GM23338 (cell line): ENCODE data around the gene ALDH1A2. TPM values are rescaled to one million over a fixed set of nuclear protein-coding genes. Genes with fewer than 3 reads are reported as not detected.

Source experiments
- ATAC-seq: fragments of 200-7000 bp; cut with Tn5 transposase; 3 replicates; pipeline ENCODE4 v1.9.1; 2020
- DNase-seq: peaks from one replicate; pipeline ENCODE4 v3.0.0-alpha.2; 2015; ENCODE audit warnings: low spot score
- H2AFZ ChIP-seq: fragments of 200-600 bp; sonication (generic); 2 replicates; pipeline ENCODE4 v1.8.0; 2016; ENCODE audit warnings: antibody characterized with exemption, mild to moderate bottlenecking, moderate library complexity
- H3F3A ChIP-seq: fragments of 200-600 bp; sonication (generic); replicated peaks from 2 replicates; pipeline ENCODE4 v1.8.0; 2017; ENCODE audit warnings: antibody characterized with exemption, mixed run types, low read depth
- H3K27ac ChIP-seq: fragments of 200-600 bp; sonication (generic); 2 replicates; pipeline ENCODE4 v1.6.1; 2016; ENCODE audit warnings: low read depth
- H3K27me3 ChIP-seq: fragments of 200-600 bp; sonication (generic); 2 replicates; pipeline ENCODE4 v1.8.0; 2016; ENCODE audit warnings: mild to moderate bottlenecking, mixed run types, moderate library complexity; ENCODE audit not compliant: insufficient read depth
- H3K36me3 ChIP-seq: fragments of 200-600 bp; sonication (generic); 2 replicates; pipeline ENCODE4 v1.8.0; 2016; ENCODE audit warnings: mild to moderate bottlenecking; ENCODE audit not compliant: insufficient read depth
- H3K4me1 ChIP-seq: fragments of 200-600 bp; sonication (generic); 2 replicates; pipeline ENCODE4 v1.8.0; 2016; ENCODE audit warnings: mild to moderate bottlenecking, moderate library complexity; ENCODE audit not compliant: insufficient read depth
- H3K4me2 ChIP-seq: fragments of 200-600 bp; sonication (generic); 2 replicates; pipeline ENCODE4 v1.7.1; 2017; ENCODE audit warnings: mixed run types
- H3K4me3 ChIP-seq: fragments of 200-600 bp; sonication (generic); 2 replicates; pipeline ENCODE4 v1.6.1; 2016; ENCODE audit warnings: mixed run types
- H3K79me2 ChIP-seq: fragments of 200-600 bp; sonication (generic); replicated peaks from 2 replicates; pipeline ENCODE4 v1.8.0; 2017; ENCODE audit warnings: mild to moderate bottlenecking; ENCODE audit not compliant: insufficient read depth
- H3K9me2 ChIP-seq: fragments of 200-600 bp; sonication (generic); 2 replicates; pipeline ENCODE4 v1.8.0; 2017; ENCODE audit not compliant: insufficient read depth
- H4K20me1 ChIP-seq: fragments of 200-600 bp; sonication (generic); replicated peaks from 2 replicates; pipeline ENCODE4 v1.8.0; 2017; ENCODE audit warnings: mild to moderate bottlenecking; ENCODE audit not compliant: insufficient read depth
- H3K27ac Mint-ChIP-seq: 2 replicates; pipeline ENCODE4 v1.8.0; 2020; ENCODE audit warnings: inconsistent platforms, mild to moderate bottlenecking, moderate library complexity, mixed read lengths
- H3K27me3 Mint-ChIP-seq: 3 replicates; pipeline ENCODE4 v1.8.0; 2022; ENCODE audit warnings: low read depth, mild to moderate bottlenecking, moderate library complexity, mixed read lengths, inconsistent platforms; ENCODE audit not compliant: insufficient read depth, poor library complexity
- H3K36me3 Mint-ChIP-seq: 3 replicates; pipeline ENCODE4 v1.8.0; 2021; ENCODE audit warnings: low read depth, mild to moderate bottlenecking, inconsistent platforms, moderate library complexity, mixed read lengths
- H3K4me1 Mint-ChIP-seq: 3 replicates; pipeline ENCODE4 v1.8.0; 2020; ENCODE audit warnings: mild to moderate bottlenecking, inconsistent platforms, mixed read lengths
- H3K4me3 Mint-ChIP-seq: 3 replicates; pipeline ENCODE4 v1.8.0; 2021; ENCODE audit warnings: moderate library complexity, mild to moderate bottlenecking, inconsistent platforms, mixed read lengths
- H3K9me3 Mint-ChIP-seq: 3 replicates; pipeline ENCODE4 v1.8.0; 2020; ENCODE audit warnings: moderate library complexity, mild to moderate bottlenecking, inconsistent platforms, mixed read lengths
- CREB1 ChIP-seq: fragments of 250-450 bp; sonication (Bioruptor Pico); IDR thresholded peaks from 2 replicates; pipeline ENCODE4 v1.5.0; 2020; ENCODE audit warnings: low read depth, mild to moderate bottlenecking, moderate library complexity
- CTCF ChIP-seq, 2 experiments: fragments of 200-600 bp in 1 of 2; sonication (generic) in 1 of 2; conservative IDR thresholded peaks; 2 replicates each; pipeline versions ENCODE4 v1.5.1 to v1.6.1; 2016 to 2017; ENCODE audit warnings: antibody characterized with exemption in 2 of 2, low read depth in 2 of 2, mild to moderate bottlenecking in 2 of 2, moderate library complexity in 1 of 2
- EZH2 ChIP-seq: fragments of 200-600 bp; sonication (generic); IDR thresholded peaks from one replicate; pipeline ENCODE4 v1.8.0; 2017; ENCODE audit warnings: antibody characterized with exemption, mild to moderate bottlenecking, low read depth; ENCODE audit not compliant: unreplicated experiment
- EZH2phosphoT487 ChIP-seq: fragments of 200-600 bp; sonication (generic); IDR thresholded peaks from one replicate; pipeline ENCODE4 v1.8.1; 2018; ENCODE audit warnings: antibody characterized with exemption; ENCODE audit not compliant: unreplicated experiment
- JUNB ChIP-seq: IDR thresholded peaks from one replicate; pipeline ENCODE4 v1.6.1; 2016; ENCODE audit warnings: antibody characterized with exemption; ENCODE audit not compliant: unreplicated experiment
- POLR2AphosphoS5 ChIP-seq: IDR thresholded peaks from 2 replicates; pipeline ENCODE4 v1.6.1; 2016; ENCODE audit warnings: antibody characterized with exemption, low read depth
- REST ChIP-seq: IDR thresholded peaks from one replicate; pipeline ENCODE4 v1.6.1; 2018; ENCODE audit warnings: antibody characterized with exemption; ENCODE audit not compliant: unreplicated experiment
- STAT1 ChIP-seq: IDR thresholded peaks from one replicate; pipeline ENCODE4 v1.6.1; 2016; ENCODE audit warnings: antibody characterized with exemption; ENCODE audit not compliant: unreplicated experiment
- ZNF114 ChIP-seq: fragments of 250-450 bp; sonication (Bioruptor Pico); IDR thresholded peaks from 2 replicates; pipeline ENCODE4 v1.5.0; 2020; ENCODE audit warnings: mild to moderate bottlenecking, moderate library complexity
- ZNF331 ChIP-seq: fragments of 250-450 bp; sonication (Bioruptor Pico); IDR thresholded peaks from 2 replicates; pipeline ENCODE4 v1.5.0; 2020; ENCODE audit warnings: low read depth, mild to moderate bottlenecking, moderate library complexity
- ZNF462 ChIP-seq: fragments of 250-450 bp; sonication (Bioruptor Pico); IDR thresholded peaks from 2 replicates; pipeline ENCODE4 v1.5.0; 2020; ENCODE audit warnings: mild to moderate bottlenecking, moderate library complexity
- polyA plus RNA-seq: library from polyadenylated mRNA; unstranded; fragments of >200 nt; fragmentation: Nextera tagmentation; extraction: Ambion mirVana; gene quantifications from 2 replicates; pipeline ENCODE4 v1.2.1, GENCODE V29; 2016
- total RNA-seq: library from RNA; depleted of rRNA; stranded (reverse); fragments of >200 nt; shearing (Covaris generic); gene quantifications from 2 replicates; pipeline ENCODE4 v1.2.3, GENCODE V29; 2014

The ALDH1A2 gene
- total and polyA plus RNA-seq, 2 experiments from 2014 or later: 0.80 TPM; not detected in 1

GRCh38 chr15:58042006-58042405 lies 23.5 kb downstream of the ALDH1A2 start:
- Mint-ChIP-seq H3K36me3 (no peaks in the 10 kb centered on the region), H3K4me3 (no peak overlapping the region), H3K27ac (no peak overlapping the region), H3K4me1 (peaks cover 14% of the 10 kb centered on the region), H3K9me3 (no peaks in the 10 kb centered on the region), H3K27me3 (no peaks in the 10 kb centered on the region)
- no peaks in the 10 kb centered on the region for H3K79me2 ChIP-seq
- no peak overlapping the region for H2AFZ ChIP-seq
- H3K27me3 ChIP-seq: peaks cover 4% of the 10 kb centered on the region; the same call in 1 of the 2 replicates
- DNase-seq (no peak), ATAC-seq (no peak)
- no peak overlapping the region for H3K4me2 ChIP-seq
- TF ChIP-seq JUNB (no peak), CREB1 (no peak), POLR2AphosphoS5 (no peak)
- H3K4me3 ChIP-seq: no peak overlapping the region
- no peaks in the 10 kb centered on the region; the same call in 1 of the 2 replicates for H3K9me2 ChIP-seq
- no peaks in the 10 kb centered on the region for H3F3A ChIP-seq
- no peaks in the 10 kb centered on the region for H4K20me1 ChIP-seq
- peaks cover 9% of the 10 kb centered on the region for H3K4me1 ChIP-seq
- H3K36me3 ChIP-seq: no peaks in the 10 kb centered on the region
- H3K27ac ChIP-seq: no peak overlapping the region

GRCh38 chr15:58040150-58040549 lies 25.4 kb downstream of the ALDH1A2 start:
- Histone ChIP-seq H3K27me3 (no peaks in the 10 kb centered on the region), H3F3A (no peaks in the 10 kb centered on the region), H3K36me3 (no peaks in the 10 kb centered on the region), H4K20me1 (no peaks in the 10 kb centered on the region), H3K27ac (no peak overlapping the region), H3K79me2 (no peaks in the 10 kb centered on the region), H3K4me1 (peaks cover 9% of the 10 kb centered on the region), H3K4me2 (no peak overlapping the region), H3K4me3 (no peak overlapping the region), H2AFZ (no peak overlapping the region), H3K9me2 (no peaks in the 10 kb centered on the region)
- ATAC-seq: no peak
- Mint-ChIP-seq H3K36me3 (no peaks in the 10 kb centered on the region), H3K27ac (no peak overlapping the region), H3K4me1 (peaks cover 14% of the 10 kb centered on the region), H3K9me3 (no peaks in the 10 kb centered on the region), H3K27me3 (no peaks in the 10 kb centered on the region), H3K4me3 (no peak overlapping the region)
- DNase-seq: no peak
- TF ChIP-seq ZNF331 (CRISPR knock-in tag) (no peak), EZH2phosphoT487 (no peak), REST (no peak), CTCF (conservative IDR thresholded peaks at IDR 0.05; ENCODE audit: low read depth in 2 of 2) (no peak), EZH2 (no peak), STAT1 (no peak), JUNB (no peak), CREB1 (no peak), POLR2AphosphoS5 (no peak), ZNF114 (CRISPR knock-in tag) (no peak), ZNF462 (no peak)
